HS-27A (cell line): ENCODE data around the gene APMAP.

Source experiments
- DNase-seq: peaks from one replicate; pipeline ENCODE4 v3.0.0-alpha.2; 2012; ENCODE audit warnings: low read depth, missing footprints

The APMAP gene

GRCh38 chr20:25024171-25024570, 31.6 kb upstream of the APMAP start:
- DNase-seq: no peak

GRCh38 chr20:25023356-25023755, 30.8 kb upstream of the APMAP start:
- no peak for DNase-seq

- DNase-seq: no peak
Measured at GRCh38 chr20:25022680-25023079, 30.1 kb upstream of the APMAP start.

- no peak for DNase-seq
Measured at GRCh38 chr20:25021336-25021735, 28.8 kb upstream of the APMAP start.

- no peak for DNase-seq
Measured at GRCh38 chr20:25020901-25021301, 28.4 kb upstream of the APMAP start.

- no peak for DNase-seq
Measured at GRCh38 chr20:25020345-25020744, 27.8 kb upstream of the APMAP start.

GRCh38 chr20:25019381-25020155, 27.0 kb upstream of the APMAP start:
- no peak for DNase-seq

- DNase-seq: no peak
Measured at GRCh38 chr20:25018841-25019240, 26.3 kb upstream of the APMAP start.

- DNase-seq: no peak
Measured at GRCh38 chr20:25018425-25018824, 25.9 kb upstream of the APMAP start.

GRCh38 chr20:25017257-25017803, 24.8 kb upstream of the APMAP start:
- no peak for DNase-seq

GRCh38 chr20:25016471-25016870, 23.9 kb upstream of the APMAP start:
- DNase-seq: no peak

- no peak for DNase-seq
Measured at GRCh38 chr20:25015986-25016385, 23.4 kb upstream of the APMAP start.

GRCh38 chr20:25014816-25015215, 22.3 kb upstream of the APMAP start:
- DNase-seq: no peak

- no peak for DNase-seq
Measured at GRCh38 chr20:25013478-25014380, 21.2 kb upstream of the APMAP start.

GRCh38 chr20:25012616-25013189, 20.2 kb upstream of the APMAP start:
- DNase-seq: no peak

- no peak for DNase-seq
Measured at GRCh38 chr20:25011831-25012241, 19.3 kb upstream of the APMAP start.

- DNase-seq: no peak
Measured at GRCh38 chr20:25011261-25011660, 18.7 kb upstream of the APMAP start.

GRCh38 chr20:25009218-25010145, 16.9 kb upstream of the APMAP start:
- DNase-seq: no peak

- DNase-seq: no peak
Measured at GRCh38 chr20:25008388-25009217, 16.1 kb upstream of the APMAP start.

- DNase-seq: no peak
Measured at GRCh38 chr20:25007491-25008305, 15.1 kb upstream of the APMAP start.
